Activated naive CD8-positive, alpha-beta T cell treated with anti-CD3 and anti-CD28 coated beads, Interleukin-2, amount 50 U/mL, for 24 hours (primary cell): ENCODE data around the gene EIF1AD.

Source experiments
- ATAC-seq: fragments of 150-1000 bp; cut with Tn5 transposase; one replicate; pipeline ENCODE4 v1.10.0; 2021
- DNase-seq: peaks from one replicate; pipeline ENCODE4 v3.0.0; 2021
- H3K27ac Mint-ChIP-seq: one replicate; pipeline ENCODE4 v1.8.0; 2021; ENCODE audit warnings: mild to moderate bottlenecking, mixed read lengths
- H3K27me3 Mint-ChIP-seq: one replicate; pipeline ENCODE4 v1.8.0; 2021; ENCODE audit warnings: mixed read lengths
- H3K36me3 Mint-ChIP-seq: one replicate; pipeline ENCODE4 v1.8.0; 2021; ENCODE audit warnings: low read depth, mixed read lengths
- H3K4me1 Mint-ChIP-seq: one replicate; pipeline ENCODE4 v1.8.0; 2021; ENCODE audit warnings: mixed read lengths
- H3K4me3 Mint-ChIP-seq: one replicate; pipeline ENCODE4 v1.8.0; 2021; ENCODE audit warnings: mild to moderate bottlenecking, moderate library complexity, mixed read lengths
- H3K9me3 Mint-ChIP-seq: one replicate; pipeline ENCODE4 v1.8.0; 2021; ENCODE audit warnings: mixed read lengths

Gene EIF1AD

DNA sequence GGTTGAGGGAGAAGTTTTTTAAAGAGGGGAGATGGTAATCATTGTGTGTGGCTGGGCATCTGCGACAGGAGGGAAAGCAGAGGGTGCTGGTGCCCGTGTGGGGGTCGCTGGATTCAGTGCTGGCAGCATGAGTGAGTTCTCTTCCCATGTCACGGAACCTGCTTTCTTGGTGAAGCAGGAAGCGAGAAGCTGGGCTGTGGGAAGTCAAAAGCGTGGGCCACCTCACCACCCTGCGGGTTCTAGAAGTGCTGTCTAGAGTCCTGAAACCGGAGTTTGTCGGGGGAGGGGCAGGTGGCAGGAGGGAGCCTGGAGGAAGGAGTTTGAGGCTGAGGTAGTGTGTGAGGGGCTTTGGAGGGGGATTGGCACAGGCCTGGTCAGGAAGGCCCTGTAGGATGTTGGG, 26.2 kb downstream of the EIF1AD start:
- Mint-ChIP-seq H3K4me3 (no peak overlapping the region), H3K36me3 (peaks cover 18% of the 10 kb centered on the region), H3K9me3 (no peaks in the 10 kb centered on the region), H3K4me1 (no peaks in the 10 kb centered on the region), H3K27me3 (no peaks in the 10 kb centered on the region), H3K27ac (peak overlapping the region; percentile 26)
- DNase-seq (no peak), ATAC-seq (no peak)

DNA sequence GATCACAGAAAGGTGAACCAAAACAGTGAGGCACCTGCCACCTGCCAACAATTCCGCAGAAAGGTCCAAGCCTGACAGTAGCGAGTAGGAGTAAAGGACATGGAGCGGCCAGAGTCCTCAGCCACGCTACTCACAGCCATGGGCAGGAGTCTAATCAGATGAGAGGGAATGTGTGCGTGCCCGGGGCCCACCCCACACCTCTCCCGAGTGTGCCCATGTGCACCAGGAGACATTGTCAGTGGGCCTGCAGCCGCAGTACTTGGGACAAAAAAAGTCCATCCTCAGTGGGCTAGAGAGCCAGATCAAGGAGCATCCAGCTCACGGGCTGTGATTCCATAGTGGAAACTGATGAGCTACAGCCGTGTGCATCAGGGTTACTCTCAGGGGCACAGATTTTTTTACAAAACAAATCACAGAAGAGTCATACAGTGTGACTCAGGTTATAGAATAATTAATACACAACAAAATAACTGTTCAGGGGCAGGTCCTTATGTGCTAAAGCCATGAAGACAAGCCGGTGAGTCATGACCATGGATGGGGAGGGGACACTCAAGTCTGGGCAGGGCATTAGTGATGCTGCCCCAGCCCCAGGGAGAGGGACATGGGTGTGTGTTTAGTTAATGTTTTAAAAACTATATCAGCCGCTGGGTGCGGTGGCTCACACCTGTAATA, 28.4 kb downstream of the EIF1AD start:
- no peak for DNase-seq
- peaks cover 31% of the 10 kb centered on the region for H3K36me3 Mint-ChIP-seq
- no peaks in the 10 kb centered on the region for H3K27me3 Mint-ChIP-seq
- no peak overlapping the region for H3K4me3 Mint-ChIP-seq
- ATAC-seq = peak; percentile 16
- no peaks in the 10 kb centered on the region for H3K9me3 Mint-ChIP-seq
- H3K4me1 Mint-ChIP-seq = peaks cover 3% of the 10 kb centered on the region
- H3K27ac Mint-ChIP-seq = no peak overlapping the region

DNA sequence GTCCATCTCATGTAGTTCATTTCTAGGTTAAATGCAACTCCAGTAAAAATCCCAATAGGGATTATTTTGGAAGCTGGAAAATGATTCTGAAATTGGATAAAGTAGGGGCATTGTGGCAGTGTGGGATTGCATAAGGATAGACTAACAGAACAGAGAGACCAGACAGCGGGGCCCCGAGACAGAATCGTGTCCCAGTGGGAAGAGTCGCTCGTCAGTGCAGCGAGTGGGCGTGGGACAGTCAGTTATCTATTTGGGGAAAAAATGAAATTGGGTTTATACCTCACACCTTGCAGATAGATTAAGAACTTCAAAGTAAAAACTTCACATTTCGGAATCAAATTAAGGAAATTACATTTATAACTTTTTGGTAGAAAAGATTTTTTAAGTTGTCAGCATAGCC, 29.8 kb downstream of the EIF1AD start:
- Mint-ChIP-seq H3K9me3 (no peaks in the 10 kb centered on the region), H3K27ac (no peak overlapping the region), H3K36me3 (peaks cover 37% of the 10 kb centered on the region), H3K4me1 (peaks cover 5% of the 10 kb centered on the region), H3K4me3 (no peak overlapping the region), H3K27me3 (no peaks in the 10 kb centered on the region)
- ATAC-seq (no peak), DNase-seq (no peak)

DNA sequence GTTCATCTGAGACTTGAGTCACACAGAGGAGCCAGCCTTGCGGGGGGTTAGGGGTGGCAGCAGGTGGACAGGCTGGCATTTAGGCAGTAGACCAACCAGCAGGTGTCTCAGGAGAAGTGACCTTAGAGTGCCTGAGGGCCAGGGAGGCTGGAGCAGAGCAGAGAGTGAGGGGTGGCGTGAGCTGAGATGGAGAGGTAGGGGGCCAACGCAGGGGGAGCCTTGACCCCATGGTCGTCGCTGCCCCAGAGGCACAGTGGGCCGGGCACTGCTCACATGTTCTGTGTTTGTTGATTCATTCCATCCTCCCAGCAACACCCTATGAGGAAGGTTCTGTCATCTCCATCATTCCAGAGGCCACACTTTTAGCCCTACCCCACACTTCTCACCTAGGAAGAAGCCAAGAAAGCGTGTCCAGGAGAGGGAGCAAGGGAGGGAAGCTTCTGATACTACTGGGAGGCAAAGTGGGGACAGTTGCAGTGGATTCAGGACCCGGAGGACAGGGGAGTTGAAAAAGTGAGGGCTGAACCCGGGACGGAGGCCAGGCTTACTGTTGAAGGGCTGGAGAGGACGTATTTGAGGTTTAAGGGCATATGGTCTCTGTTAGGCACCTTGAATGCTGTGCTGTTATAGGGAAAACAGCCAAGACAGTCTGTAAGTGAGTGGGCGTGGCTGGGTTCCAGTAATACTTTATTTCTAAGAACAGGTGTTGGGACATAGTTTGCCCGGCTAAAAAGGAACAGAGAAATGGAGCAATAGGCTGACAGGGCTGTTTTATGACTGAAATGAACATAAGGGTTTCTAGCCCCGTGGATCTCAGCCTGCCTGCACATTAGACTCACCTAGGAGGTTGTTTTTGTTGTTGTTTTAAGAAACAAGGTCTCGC, 33.1 kb downstream of the EIF1AD start:
- Mint-ChIP-seq H3K4me3 (no peak overlapping the region), H3K27me3 (no peaks in the 10 kb centered on the region), H3K4me1 (peaks cover 7% of the 10 kb centered on the region), H3K27ac (no peak overlapping the region), H3K9me3 (no peaks in the 10 kb centered on the region), H3K36me3 (peaks cover 43% of the 10 kb centered on the region)
- DNase-seq (no peak), ATAC-seq (no peak)

DNA sequence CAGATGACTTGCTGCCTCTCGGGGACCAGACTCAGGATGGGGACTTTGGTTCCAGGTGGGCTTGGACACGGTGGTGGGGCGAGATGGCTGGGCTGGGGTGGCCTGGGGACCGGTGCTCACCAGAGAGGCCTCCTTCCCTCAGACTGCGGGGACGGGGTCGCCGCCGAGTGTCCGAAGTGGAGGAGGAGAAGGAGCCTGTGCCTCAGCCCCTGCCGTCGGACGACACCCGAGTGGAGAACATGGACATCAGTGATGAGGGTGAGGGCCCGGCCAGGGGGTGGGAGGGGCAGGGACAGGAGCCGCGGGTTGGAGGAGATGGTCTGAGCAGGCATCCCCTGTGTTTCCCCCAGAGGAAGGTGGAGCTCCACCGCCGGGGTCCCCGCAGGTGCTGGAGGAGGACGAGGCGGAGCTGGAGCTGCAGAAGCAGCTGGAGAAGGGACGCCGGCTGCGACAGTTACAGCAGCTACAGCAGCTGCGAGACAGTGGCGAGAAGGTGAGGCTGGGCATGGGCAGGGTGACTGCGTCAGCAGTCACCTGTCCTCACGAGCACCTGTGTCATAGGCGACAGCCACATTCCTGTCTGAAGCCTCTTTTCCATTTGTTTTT, 34.5 kb downstream of the EIF1AD start:
- Mint-ChIP-seq H3K4me3 (no peak overlapping the region), H3K9me3 (no peaks in the 10 kb centered on the region), H3K4me1 (peaks cover 20% of the 10 kb centered on the region), H3K36me3 (peaks cover 44% of the 10 kb centered on the region), H3K27ac (no peak overlapping the region), H3K27me3 (no peaks in the 10 kb centered on the region)
- ATAC-seq (no peak), DNase-seq (no peak)

DNA sequence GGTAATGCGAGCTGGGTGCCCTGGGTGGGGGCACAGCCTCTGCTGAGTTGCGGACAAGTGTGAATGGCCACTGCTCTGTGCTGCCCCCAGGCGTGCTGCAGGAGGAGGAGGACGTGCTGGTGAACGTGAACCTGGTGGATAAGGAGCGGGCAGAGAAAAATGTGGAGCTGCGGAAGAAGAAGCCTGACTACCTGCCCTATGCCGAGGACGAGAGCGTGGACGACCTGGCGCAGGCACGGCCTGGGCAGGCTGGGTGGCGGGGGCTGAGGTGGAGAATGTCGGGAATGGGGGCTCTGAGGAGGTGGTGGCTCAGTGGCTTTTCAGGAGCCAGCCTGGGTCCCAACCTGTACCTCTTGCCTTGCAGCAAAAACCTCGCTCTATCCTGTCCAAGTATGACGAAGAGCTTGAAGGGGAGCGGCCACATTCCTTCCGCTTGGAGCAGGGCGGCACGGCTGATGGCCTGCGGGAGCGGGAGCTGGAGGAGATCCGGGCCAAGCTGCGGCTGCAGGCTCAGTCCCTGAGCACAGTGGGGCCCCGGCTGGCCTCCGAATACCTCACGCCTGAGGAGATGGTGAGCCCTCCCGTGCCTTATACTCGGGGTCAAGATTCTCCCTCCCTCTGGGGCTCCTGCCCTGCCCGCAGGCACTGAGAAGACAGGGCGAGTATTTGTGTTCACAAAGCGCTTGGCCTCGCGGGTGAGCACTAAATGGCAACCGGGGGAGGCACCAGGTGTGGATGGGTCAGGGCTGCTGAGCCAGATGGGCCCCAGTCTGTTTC, 35.8 kb downstream of the EIF1AD start:
- DNase-seq (no peak), ATAC-seq (no peak)
- peaks cover 29% of the 10 kb centered on the region for H3K4me1 Mint-ChIP-seq
- H3K36me3 Mint-ChIP-seq = peaks cover 48% of the 10 kb centered on the region
- H3K4me3 Mint-ChIP-seq = no peak overlapping the region
- no peak overlapping the region for H3K27ac Mint-ChIP-seq
- H3K27me3 Mint-ChIP-seq = peaks cover 2% of the 10 kb centered on the region
- no peaks in the 10 kb centered on the region for H3K9me3 Mint-ChIP-seq

DNA sequence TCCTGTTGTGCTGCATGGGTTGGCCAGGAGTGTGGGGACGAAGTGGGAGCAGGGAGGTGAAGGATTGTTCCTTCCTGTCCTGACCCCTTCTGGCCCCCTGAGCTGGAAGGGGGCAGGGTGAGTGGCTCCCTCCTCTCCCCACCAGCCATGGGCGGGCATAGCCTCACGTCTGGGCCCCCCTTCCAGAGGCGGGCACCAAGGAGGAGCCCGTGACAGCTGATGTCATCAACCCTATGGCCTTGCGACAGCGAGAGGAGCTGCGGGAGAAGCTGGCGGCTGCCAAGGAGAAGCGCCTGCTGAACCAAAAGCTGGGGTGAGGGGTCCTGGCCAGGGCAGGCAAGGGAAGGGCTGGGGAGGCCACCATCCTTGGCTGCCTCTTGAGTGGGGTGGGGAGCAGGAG, 37.1 kb downstream of the EIF1AD start:
- Mint-ChIP-seq H3K4me1 (peaks cover 31% of the 10 kb centered on the region), H3K36me3 (peaks cover 42% of the 10 kb centered on the region), H3K9me3 (no peaks in the 10 kb centered on the region), H3K4me3 (no peak overlapping the region), H3K27ac (no peak overlapping the region), H3K27me3 (peaks cover 2% of the 10 kb centered on the region)
- ATAC-seq (no peak), DNase-seq (no peak)

DNA sequence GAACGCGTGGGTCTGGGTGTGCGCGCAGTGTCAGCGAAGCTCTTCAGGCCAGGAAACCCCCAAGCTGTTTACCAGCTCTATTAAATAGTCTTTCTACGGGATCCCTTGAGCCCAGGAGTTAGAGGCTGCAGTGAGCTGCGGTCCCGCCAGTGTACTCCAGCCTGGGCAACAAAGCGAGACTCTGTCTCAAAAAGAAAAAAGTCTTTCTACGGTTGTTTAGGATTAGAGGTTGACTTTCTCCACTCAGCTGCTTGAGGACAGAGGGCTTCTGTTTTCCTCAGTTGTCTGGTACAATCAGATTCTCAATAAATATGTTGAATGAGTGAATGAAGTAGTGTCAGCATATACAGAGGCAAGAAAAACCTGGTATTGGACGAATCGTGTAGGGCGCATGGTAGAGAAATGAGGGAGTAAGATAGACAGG, 39.8 kb downstream of the EIF1AD start:
- Mint-ChIP-seq H3K27me3 (peaks cover 2% of the 10 kb centered on the region), H3K4me3 (peak overlapping the region; percentile 91), H3K4me1 (peaks cover 38% of the 10 kb centered on the region), H3K27ac (peak overlapping the region; percentile 87), H3K36me3 (peaks cover 29% of the 10 kb centered on the region), H3K9me3 (no peaks in the 10 kb centered on the region)
- no peak for DNase-seq
- ATAC-seq = no peak

DNA sequence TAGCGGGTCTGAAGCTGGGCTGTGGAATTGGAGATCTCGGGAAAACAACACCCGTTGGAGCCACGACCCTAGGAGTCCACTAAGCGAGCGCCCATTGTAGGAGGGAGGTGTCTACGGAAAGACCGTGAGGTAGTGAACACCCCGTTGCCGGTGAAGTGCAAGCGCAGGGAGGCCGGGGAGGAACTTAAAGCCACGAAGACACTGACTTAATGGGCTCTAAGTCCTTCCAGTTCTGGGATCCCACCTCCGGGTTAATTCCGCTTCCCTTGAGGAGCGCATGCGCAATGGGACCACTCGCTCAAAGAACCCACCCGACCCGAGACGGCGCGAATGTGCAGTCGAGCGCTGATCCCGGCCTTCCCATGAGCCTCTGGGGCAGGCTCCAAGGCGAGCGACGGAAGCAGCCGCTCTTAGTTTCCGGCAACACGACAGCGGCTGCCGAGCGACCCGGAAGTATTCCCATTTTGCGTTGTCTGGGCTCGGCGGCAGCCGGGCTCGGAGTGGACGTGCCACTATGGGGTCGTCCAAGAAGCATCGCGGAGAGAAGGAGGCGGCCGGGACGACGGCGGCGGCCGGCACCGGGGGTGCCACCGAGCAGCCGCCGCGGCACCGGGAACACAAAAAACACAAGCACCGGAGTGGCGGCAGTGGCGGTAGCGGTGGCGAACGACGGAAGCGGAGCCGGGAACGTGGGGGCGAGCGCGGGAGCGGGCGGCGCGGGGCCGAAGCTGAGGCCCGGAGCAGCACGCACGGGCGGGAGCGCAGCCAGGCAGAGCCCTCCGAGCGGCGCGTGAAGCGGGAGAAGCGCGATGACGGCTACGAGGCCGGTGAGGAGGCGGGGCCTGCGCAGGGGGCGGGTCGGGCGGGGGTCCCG, 40.5 kb downstream of the EIF1AD start, which contains the start of gene SART1:
SART1 (plus strand) TSS at position 468 of the 874 bp plus-strand sequence; CDS start at position 515, 47 bp downstream.
- Mint-ChIP-seq H3K9me3 (no peaks in the 10 kb centered on the region), H3K27ac (peak within 1 kb of the TSS; percentile 96), H3K27me3 (peaks cover 2% of the 10 kb centered on the region), H3K4me1 (peaks cover 45% of the 10 kb centered on the region), H3K4me3 (peak within 1 kb of the TSS; percentile 91), H3K36me3 (peaks cover 27% of the 10 kb centered on the region)
- ATAC-seq = peak; percentile 96
- peak; percentile 95 for DNase-seq

DNA sequence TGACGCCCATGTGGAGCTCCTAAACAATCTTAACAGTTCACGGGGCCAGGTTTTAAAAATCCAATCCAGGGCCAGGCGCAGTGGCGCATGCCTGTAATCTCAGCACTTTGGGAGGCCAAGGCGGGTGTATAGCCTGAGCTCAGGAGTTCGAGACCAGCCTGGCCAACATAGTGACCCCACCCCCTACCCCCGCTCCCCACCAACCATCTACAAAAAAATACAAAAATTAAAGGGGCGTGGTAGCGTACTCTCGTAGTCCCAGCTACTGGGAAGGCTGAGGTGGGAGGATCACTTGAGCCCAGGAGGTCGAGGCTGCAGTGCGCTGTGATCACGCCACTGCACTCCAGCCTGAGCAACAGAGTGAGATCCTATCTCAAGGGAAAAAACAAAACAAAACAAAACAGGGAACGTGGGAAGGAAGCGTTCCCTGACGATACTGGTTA, 41.1 kb downstream of the EIF1AD start:
- Mint-ChIP-seq H3K27me3 (peaks cover 2% of the 10 kb centered on the region), H3K27ac (peak overlapping the region; percentile 96), H3K4me1 (peaks cover 48% of the 10 kb centered on the region), H3K4me3 (peak overlapping the region; percentile 91), H3K9me3 (no peaks in the 10 kb centered on the region), H3K36me3 (peaks cover 23% of the 10 kb centered on the region)
- ATAC-seq (no peak), DNase-seq (no peak)

DNA sequence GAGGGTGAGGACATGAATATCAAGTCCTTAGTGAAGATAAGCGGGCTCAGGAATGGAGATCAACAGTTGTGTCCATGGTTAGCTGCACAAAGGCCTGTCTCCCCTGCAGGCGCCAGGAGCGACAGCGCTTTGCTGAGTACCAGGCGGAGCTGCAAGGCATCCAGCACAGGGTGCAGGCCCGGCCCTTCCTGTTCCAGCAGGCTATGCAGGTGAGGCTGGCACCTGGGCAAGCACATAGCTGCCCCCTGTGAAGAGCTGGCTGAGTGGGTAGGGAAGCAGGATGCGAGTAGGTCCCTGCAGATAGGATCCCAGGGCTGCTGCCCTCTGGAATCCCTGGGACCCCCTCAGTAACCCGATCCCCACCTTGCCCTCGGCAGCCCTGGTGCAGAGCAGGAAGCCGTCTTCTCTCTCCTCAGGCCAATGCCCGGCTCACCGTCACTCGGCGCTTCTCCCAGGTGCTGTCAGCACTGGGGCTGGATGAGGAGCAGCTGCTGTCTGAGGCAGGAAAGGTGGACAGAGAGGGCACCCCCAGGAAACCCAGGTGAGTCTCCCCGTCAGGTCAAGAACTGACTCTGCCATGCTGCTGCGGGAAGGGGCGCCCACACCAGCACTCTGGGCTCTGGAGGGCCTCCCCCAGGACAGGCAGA, 43.1 kb downstream of the EIF1AD start:
- peaks cover 46% of the 10 kb centered on the region for H3K4me1 Mint-ChIP-seq
- H3K27me3 Mint-ChIP-seq = peaks cover 2% of the 10 kb centered on the region
- no peak for ATAC-seq
- no peaks in the 10 kb centered on the region for H3K9me3 Mint-ChIP-seq
- no peak overlapping the region for H3K27ac Mint-ChIP-seq
- DNase-seq = no peak
- peaks cover 17% of the 10 kb centered on the region for H3K36me3 Mint-ChIP-seq
- H3K4me3 Mint-ChIP-seq = no peak overlapping the region

DNA sequence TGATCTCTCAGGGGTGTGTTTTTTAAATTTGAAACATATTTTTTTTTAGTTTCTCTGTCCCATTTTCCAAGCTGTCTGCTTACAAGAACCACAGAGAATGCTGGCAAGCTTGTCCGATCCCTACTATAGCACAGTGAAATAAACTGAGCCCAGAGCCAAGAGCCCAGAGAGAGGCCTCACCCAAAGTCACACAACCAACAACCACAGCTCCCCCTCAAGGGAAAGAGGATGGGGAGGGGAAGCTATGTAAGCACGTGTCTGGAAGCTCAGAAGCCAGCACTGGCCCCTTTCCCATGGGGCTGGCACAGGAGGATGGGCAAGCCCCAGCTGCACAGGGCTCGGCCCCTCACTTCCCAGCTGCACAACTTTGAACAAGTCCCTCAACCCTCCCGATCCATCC, 43.7 kb downstream of the EIF1AD start:
- Mint-ChIP-seq H3K27ac (peak overlapping the region; percentile 50), H3K36me3 (peaks cover 14% of the 10 kb centered on the region), H3K4me1 (peaks cover 41% of the 10 kb centered on the region), H3K4me3 (no peak overlapping the region), H3K9me3 (no peaks in the 10 kb centered on the region), H3K27me3 (peaks cover 2% of the 10 kb centered on the region)
- DNase-seq (no peak), ATAC-seq (no peak)

DNA sequence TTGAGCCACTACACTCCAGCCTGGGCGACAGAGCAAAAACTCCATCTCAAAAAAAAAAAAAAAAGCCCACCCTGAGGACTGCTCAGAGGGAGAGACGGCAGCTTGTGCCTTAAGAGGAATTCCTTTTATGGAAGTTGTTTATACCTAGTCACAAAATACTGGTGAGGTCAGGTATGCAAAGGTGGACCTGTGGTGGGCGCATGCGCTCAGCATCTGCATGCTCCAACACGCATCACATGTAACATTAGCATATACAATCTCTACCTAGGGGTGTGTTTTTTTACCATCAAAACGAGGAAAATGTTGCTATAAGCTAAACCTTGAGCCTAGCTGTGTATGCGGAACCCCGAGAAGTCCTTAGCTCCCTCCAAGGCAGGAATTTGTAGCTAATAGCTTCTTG, 47.2 kb downstream of the EIF1AD start:
- Mint-ChIP-seq H3K4me3 (no peak overlapping the region), H3K27me3 (no peaks in the 10 kb centered on the region), H3K27ac (no peak overlapping the region), H3K9me3 (no peaks in the 10 kb centered on the region), H3K4me1 (peaks cover 19% of the 10 kb centered on the region), H3K36me3 (no peaks in the 10 kb centered on the region)
- DNase-seq (no peak), ATAC-seq (no peak)
